Brain pericyte (primary cell): ENCODE results near the gene ESRRA.
"Not testable (repeated sequence)": the region's sequence is repeated elsewhere in the genome, so short reads cannot be mapped to it uniquely, and the experiment has no call there.

Source experiments
- DNase-seq: peaks from one replicate; pipeline ENCODE4 v3.0.0-alpha.2; 2012; ENCODE audit warnings: low read depth, low spot score

The ESRRA gene

GRCh38 chr11:64313491-64314145 is 8.3 kb downstream of the ESRRA start:
- no peak for DNase-seq

GRCh38 chr11:64314146-64314804 is 9.0 kb downstream of the ESRRA start:
- no peak for DNase-seq

GRCh38 chr11:64314805-64315561 is 9.7 kb downstream of the ESRRA start:
- DNase-seq = no peak

DNA sequence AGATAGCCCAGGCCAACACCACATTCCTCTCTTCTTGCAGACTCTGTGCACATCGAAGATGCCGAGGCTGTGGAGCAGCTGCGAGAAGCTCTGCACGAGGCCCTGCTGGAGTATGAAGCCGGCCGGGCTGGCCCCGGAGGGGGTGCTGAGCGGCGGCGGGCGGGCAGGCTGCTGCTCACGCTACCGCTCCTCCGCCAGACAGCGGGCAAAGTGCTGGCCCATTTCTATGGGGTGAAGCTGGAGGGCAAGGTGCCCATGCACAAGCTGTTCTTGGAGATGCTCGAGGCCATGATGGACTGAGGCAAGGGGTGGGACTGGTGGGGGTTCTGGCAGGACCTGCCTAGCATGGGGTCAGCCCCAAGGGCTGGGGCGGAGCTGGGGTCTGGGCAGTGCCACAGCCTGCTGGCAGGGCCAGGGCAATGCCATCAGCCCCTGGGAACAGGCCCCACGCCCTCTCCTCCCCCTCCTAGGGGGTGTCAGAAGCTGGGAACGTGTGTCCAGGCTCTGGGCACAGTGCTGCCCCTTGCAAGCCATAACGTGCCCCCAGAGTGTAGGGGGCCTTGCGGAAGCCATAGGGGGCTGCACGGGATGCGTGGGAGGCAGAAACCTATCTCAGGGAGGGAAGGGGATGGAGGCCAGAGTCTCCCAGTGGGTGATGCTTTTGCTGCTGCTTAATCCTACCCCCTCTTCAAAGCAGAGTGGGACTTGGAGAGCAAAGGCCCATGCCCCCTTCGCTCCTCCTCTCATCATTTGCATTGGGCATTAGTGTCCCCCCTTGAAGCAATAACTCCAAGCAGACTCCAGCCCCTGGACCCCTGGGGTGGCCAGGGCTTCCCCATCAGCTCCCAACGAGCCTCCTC is 10.6 kb downstream of the ESRRA start:
- not testable (repeated sequence) for DNase-seq

DNA sequence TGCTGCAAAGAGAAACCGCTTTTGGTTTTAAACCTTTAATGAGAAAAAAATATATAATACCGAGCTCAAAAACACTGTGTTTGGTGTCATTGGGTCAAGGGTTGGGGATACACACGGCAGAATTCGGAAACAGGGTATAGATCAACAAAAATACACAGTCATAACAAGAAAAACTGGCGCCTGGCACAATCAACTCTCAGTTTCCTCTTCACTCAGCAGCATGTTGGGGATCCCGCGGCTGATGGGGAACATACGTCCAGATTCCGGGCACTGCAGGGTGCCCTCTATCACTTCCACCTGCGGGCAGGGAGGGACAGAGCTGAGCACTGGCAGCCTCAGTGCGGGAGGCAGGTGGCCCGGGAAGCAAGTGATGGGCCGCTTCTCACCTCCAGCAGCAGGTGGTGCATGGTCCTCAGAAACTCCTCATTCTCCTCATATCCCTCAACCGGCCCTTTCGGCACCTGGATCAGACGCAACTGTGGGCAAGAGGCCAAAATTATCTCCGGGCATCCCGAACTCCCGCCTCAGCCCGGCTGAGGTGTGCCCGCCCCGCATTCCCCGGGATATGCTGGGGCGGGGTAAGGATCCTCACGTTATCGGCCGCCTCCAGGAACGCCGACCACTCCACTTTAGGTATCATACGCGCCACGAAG is 11.5 kb downstream of the ESRRA start:
- DNase-seq = no peak

DNA sequence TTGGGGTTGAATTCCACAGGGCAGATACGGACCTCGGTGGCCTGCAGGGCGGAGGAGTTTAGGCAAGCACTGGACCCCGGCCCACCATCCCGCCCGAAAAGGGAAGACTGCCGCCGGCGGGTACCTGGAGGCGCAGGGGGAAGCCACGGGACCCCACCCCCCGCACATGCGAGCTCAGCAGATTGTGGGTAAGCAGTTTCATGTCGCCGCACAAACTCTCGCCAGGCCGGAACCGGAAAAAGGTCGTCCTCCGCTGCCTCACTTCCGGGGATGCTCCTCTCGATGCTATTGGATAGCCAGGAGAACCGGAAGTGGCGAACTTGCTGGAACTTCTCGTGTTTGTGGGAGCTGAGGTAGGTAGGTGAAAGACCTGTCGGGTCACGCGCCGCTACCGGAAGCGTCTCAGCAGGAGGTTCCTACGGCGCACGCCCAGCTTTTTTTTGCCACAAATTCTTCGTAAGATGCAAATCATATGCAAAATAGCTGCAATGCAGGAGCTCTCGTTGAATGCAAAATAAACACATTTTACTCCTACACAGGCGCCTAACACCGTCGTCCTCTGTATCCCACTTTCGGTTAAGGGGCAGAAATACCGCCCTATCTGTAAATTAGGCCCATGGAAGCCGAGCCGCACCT is 12.1 kb downstream of the ESRRA start, which contains the start of gene TRMT112:
TRMT112 (minus strand) TSS at position 235 of the 636 bp plus-strand sequence; CDS start at position 202, 33 bp downstream.
- peak; percentile 78 for DNase-seq

- peak; percentile 80 for DNase-seq
Measured at GRCh38 chr11:64317961-64318765, 12.8 kb downstream of the ESRRA start, which contains the start of gene PRDX5. Gene PRDX5, plus strand, starts transcription at chr11:64318121. Its CDS starts 95 bp downstream, at chr11:64318216.

- no peak for DNase-seq
Measured at GRCh38 chr11:64318766-64319761, 13.7 kb downstream of the ESRRA start.

DNA sequence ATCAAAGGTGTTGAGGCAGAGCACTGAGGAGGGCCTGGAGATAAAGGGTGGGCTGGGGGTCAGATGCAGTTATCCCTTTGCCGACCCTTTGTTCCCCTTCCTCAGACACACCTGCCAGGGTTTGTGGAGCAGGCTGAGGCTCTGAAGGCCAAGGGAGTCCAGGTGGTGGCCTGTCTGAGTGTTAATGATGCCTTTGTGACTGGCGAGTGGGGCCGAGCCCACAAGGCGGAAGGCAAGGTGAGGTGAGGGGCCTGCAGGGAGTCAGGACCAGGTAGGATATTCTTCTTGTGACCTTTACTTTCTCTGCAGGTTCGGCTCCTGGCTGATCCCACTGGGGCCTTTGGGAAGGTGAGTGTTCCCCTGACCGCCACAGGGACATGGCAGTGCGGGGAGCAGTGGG is 15.2 kb downstream of the ESRRA start:
- DNase-seq = no peak

GRCh38 chr11:64321026-64321425 is 15.7 kb downstream of the ESRRA start:
- DNase-seq = no peak

DNA sequence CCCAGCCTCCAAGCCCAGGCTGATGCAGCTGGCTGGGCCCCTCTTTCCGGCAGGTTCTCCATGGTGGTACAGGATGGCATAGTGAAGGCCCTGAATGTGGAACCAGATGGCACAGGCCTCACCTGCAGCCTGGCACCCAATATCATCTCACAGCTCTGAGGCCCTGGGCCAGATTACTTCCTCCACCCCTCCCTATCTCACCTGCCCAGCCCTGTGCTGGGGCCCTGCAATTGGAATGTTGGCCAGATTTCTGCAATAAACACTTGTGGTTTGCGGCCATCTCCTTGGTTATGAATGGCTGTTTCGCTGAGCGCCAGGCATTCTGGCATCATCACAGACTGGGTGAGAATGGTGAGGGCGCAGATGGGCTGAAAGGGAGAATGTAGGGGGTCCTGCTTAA is 16.2 kb downstream of the ESRRA start:
- DNase-seq = no peak

GRCh38 chr11:64322925-64323260 is 17.6 kb downstream of the ESRRA start:
- no peak for DNase-seq

GRCh38 chr11:64323373-64323772 is 18.0 kb downstream of the ESRRA start:
- DNase-seq = no peak

DNA sequence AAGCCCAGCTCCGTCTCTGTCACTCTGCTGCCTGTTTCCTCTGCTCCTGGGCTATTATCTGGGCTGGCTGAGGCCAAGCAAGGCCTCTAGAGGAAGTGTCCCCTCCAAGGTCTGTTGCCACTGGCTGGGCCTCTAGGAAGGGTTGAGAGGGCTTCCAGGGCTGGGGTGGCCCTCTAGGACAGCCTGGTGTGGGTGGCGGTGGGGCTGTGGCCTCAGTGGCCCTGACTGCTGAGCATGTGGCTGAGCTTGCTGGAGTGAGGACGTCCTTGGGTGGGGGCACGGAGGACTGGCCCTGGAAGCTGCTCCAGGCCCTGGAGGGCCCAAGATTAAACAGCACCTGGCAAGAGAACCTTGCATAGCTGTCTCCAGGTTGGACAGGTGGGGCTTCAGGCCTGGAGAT is 18.7 kb downstream of the ESRRA start:
- DNase-seq = not testable (repeated sequence)

DNA sequence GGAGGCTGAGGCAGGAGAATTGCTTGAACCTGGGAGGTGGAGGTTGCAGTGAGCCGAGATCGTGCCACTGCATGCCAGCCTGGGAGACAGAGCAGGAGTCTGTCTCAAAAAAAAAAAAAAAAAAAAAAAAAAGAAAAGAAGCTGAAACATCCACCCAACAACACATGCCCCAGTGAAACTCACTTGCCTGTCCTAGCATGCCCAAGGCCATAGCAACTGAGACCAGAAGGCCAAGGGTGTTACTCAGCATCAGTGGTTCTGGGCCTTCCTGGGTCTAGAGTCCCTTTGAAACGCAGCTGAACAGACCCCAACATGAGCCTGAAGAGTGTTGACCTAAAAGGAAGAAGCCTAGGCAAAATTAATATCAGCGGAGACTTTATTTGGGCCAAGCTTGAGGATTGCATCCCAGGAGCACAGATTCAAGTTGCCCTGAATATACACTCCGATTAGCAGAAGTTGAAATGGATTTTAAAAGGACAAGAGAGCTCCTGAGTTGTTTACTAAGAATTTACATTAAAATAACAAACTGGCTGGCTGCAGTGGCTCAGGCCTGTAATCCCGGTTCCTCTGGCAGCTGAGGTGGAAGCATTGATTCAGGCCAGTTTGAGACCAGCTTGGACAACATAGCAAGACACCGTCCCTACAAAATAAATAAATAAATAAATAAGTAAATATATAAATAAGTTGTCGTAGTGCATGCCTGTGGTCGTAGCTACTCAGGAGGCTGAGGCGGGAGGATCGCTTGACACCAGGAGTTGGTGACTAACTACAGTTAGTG is 19.6 kb downstream of the ESRRA start:
- no peak for DNase-seq

DNA sequence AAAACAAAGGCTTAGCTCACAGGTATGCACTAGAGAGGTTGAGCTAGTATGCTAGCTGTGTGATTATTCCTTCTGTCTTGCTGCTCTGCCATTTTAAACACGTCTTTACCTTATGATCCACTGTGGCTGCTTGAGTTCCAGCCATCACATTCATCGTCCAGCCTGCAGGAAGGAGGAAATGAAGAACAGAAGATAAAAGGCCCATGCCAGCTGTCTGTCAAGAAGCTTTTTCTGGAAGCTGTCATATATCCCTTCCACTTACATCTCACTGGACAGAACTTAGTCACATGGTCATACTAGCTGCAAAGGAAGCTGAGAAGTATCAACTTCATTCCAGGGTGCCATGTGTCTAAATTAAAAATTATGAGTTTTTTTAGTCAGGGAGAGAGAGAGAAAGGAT is 22.1 kb downstream of the ESRRA start:
- DNase-seq = no peak

- no peak for DNase-seq
Measured at GRCh38 chr11:64327993-64328392, 22.7 kb downstream of the ESRRA start.

GRCh38 chr11:64330888-64331287 is 25.6 kb downstream of the ESRRA start:
- no peak for DNase-seq
